SJSA1 (cell line): Measurements from ENCODE around the gene GRM2. TPM values are rescaled to one million over a fixed set of nuclear protein-coding genes. Genes with fewer than 3 reads are reported as not detected.
"Not testable (repeated sequence)": the region's sequence is repeated elsewhere in the genome, so short reads cannot be mapped to it uniquely, and the experiment has no call there.

Experiments used
- DNase-seq, 2 experiments: peaks; one replicate each; pipeline ENCODE4 v3.0.0-alpha.2; 2015 to 2020; ENCODE audit warnings: low spot score in 2 of 2, low read depth in 1 of 2
- H3K27ac ChIP-seq: fragments of 250-450 bp; sonication (Bioruptor Pico); 2 replicates; pipeline ENCODE4 v1.5.1; 2020; ENCODE audit warnings: mild to moderate bottlenecking, moderate library complexity
- H3K27me3 ChIP-seq: fragments of 250-450 bp; sonication (Bioruptor Pico); replicated peaks from 2 replicates; pipeline ENCODE4 v1.5.1; 2020; ENCODE audit warnings: mild to moderate bottlenecking, moderate library complexity
- H3K36me3 ChIP-seq: fragments of 250-450 bp; sonication (Bioruptor Pico); 2 replicates; pipeline ENCODE4 v1.5.1; 2020; ENCODE audit warnings: mild to moderate bottlenecking
- H3K4me1 ChIP-seq: fragments of 250-450 bp; sonication (Bioruptor Pico); replicated peaks from 2 replicates; pipeline ENCODE4 v1.6.1; 2021; ENCODE audit warnings: mild to moderate bottlenecking
- H3K4me3 ChIP-seq: fragments of 250-450 bp; sonication (Bioruptor Pico); 2 replicates; pipeline ENCODE4 v1.5.1; 2020; ENCODE audit warnings: mild to moderate bottlenecking
- H3K9me3 ChIP-seq: fragments of 250-450 bp; sonication (Bioruptor Pico); replicated peaks from 2 replicates; pipeline ENCODE4 v1.5.1; 2020; ENCODE audit warnings: mild to moderate bottlenecking
- total RNA-seq: library from RNA; depleted of rRNA; stranded (reverse); fragments of >200 nt; shearing (Covaris generic); gene quantifications from 2 replicates; pipeline ENCODE4 v1.2.3, GENCODE V29; 2014; rRNA removed

The GRM2 gene
- total RNA-seq, 1 experiment from 2014 or later: 0.03 TPM

DNA sequence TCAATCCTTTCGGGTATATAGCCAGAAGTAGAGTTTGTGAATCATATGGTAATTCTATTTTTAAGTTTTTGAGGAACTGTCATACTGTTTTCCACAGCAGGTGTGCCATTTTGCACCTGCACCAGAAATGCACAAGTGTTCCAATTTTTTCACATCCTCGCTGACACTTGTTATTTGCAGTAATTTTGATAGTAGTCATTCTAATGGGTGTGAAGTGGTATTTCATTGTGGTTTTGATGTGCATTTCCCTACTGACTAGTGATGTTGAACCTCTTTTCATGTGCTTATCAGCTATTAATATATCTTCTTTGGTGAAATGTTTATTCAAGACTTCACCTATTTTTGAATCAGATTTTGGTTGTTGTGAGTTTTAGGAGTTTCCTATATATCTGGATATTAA, 29.1 kb downstream of the GRM2 start:
- H3K4me1 ChIP-seq: no peaks in the 10 kb centered on the region

GRCh38 chr3:51739110-51739509, 32.2 kb downstream of the GRM2 start:
- Histone ChIP-seq H3K27me3 (peaks cover 19% of the 10 kb centered on the region; the same call in 1 of the 2 replicates), H3K4me1 (no peaks in the 10 kb centered on the region), H3K9me3 (no peaks in the 10 kb centered on the region), H3K4me3 (no peak overlapping the region), H3K36me3 (no peaks in the 10 kb centered on the region), H3K27ac (no peak overlapping the region)
- DNase-seq: no peak

More for the DNA sequence above, 29.1 kb downstream of the GRM2 start:
- no peaks in the 10 kb centered on the region for H3K9me3 ChIP-seq
- no peaks in the 10 kb centered on the region for H3K36me3 ChIP-seq
- no peak for DNase-seq
- peaks cover 19% of the 10 kb centered on the region; the same call in 1 of the 2 replicates for H3K27me3 ChIP-seq
- no peak overlapping the region for H3K4me3 ChIP-seq
- H3K27ac ChIP-seq: no peak overlapping the region

DNA sequence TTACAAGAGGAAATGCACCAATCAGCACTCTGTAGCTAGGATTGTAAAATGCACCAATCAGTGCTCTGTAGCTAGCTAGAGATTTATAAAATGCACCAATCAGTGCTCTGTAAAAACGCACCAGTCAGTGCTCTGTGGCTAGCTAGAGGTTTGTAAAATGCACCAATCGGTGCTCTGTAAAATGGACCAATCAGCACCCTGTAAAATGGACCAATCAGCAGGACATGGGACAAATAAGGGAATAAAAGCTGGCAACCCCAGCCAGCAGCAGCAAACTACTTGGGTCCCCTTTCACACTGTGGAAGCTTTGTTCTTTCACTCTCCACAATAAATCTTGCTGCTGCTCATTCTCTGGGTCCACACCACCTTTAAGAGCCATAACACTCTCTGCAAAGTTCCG, 35.5 kb downstream of the GRM2 start:
- not testable (repeated sequence) for H3K4me1 ChIP-seq, H3K4me3 ChIP-seq, H3K36me3 ChIP-seq, DNase-seq, H3K9me3 ChIP-seq, H3K27ac ChIP-seq
- 0 out of 2 replicates have a peak, but pooled peaks cover 10% of the 10 kb centered on the region for H3K27me3 ChIP-seq

- 0 out of 2 replicates have a peak, but pooled peaks cover 10% of the 10 kb centered on the region for H3K27me3 ChIP-seq
- H3K36me3 ChIP-seq, DNase-seq, H3K4me1 ChIP-seq, H3K4me3 ChIP-seq, H3K27ac ChIP-seq, H3K9me3 ChIP-seq: not testable (repeated sequence)
Measured at GRCh38 chr3:51742978-51743377, 36.1 kb downstream of the GRM2 start.

DNA sequence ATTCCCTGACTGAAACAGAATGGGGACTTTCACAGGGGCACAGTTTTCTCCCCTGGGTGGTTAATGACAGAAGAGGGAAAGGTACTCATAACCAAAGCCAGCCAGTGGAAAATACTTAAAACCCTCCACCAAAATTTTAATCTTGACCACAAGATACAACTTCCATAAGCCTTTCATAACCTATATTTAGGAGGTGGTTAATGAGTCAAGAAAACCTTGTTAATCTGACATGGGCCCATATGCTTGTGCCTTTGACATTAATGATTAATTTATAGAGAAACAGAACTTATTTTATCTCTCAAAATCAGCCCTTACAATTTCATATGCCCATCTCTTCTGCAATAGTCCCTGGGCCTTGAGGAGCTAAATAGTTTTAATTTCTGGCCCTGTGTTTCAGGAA, 41.0 kb downstream of the GRM2 start:
- DNase-seq: no peak
- H3K27me3 ChIP-seq: no peaks in the 10 kb centered on the region
- H3K4me1 ChIP-seq: no peaks in the 10 kb centered on the region
- no peak overlapping the region for H3K4me3 ChIP-seq
- H3K36me3 ChIP-seq: no peaks in the 10 kb centered on the region
- no peak overlapping the region for H3K27ac ChIP-seq
- H3K9me3 ChIP-seq: no peaks in the 10 kb centered on the region

- H3K9me3 ChIP-seq: no peaks in the 10 kb centered on the region
- H3K36me3 ChIP-seq: no peaks in the 10 kb centered on the region
- H3K4me3 ChIP-seq: no peak overlapping the region
- no peak for DNase-seq
- H3K27me3 ChIP-seq: no peaks in the 10 kb centered on the region
- H3K4me1 ChIP-seq: no peaks in the 10 kb centered on the region
- H3K27ac ChIP-seq: no peak overlapping the region
Measured at GRCh38 chr3:51748327-51748726, 41.5 kb downstream of the GRM2 start.

DNA sequence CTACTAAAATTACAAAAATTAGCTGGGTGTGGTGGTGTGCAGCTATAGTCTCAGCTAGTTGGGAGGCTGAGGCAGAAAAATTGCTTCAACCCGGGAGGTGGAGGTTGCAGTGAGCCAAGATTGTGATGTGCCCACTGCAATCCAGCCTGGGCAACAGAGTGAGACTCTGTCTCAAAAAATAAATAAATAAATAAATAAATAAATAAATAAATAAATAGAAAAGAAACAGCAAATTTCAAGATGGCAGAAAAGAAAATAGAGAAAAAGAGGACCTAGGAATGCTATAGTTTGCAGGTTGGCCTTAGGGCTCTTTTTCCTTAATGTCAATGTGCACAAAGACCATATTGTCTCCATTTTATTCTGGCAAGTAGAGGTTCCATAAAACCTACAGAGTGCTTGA, 44.0 kb downstream of the GRM2 start:
- no peak for DNase-seq
- H3K4me1 ChIP-seq: no peaks in the 10 kb centered on the region

GRCh38 chr3:51751287-51751686, 44.4 kb downstream of the GRM2 start:
- H3K27me3 ChIP-seq: no peaks in the 10 kb centered on the region
- no peaks in the 10 kb centered on the region; the same call in 1 of the 2 replicates for H3K9me3 ChIP-seq
- no peaks in the 10 kb centered on the region for H3K4me1 ChIP-seq
- no peaks in the 10 kb centered on the region for H3K36me3 ChIP-seq
- no peak for DNase-seq
- no peak overlapping the region for H3K4me3 ChIP-seq
- no peak overlapping the region for H3K27ac ChIP-seq

More for the DNA sequence above, 44.0 kb downstream of the GRM2 start:
- H3K9me3 ChIP-seq: no peaks in the 10 kb centered on the region; the same call in 1 of the 2 replicates
- no peak overlapping the region for H3K4me3 ChIP-seq
- H3K27me3 ChIP-seq: no peaks in the 10 kb centered on the region
- no peak overlapping the region for H3K27ac ChIP-seq
- no peaks in the 10 kb centered on the region for H3K36me3 ChIP-seq

GRCh38 chr3:51753763-51754750, 47.2 kb downstream of the GRM2 start:
- H3K4me3 ChIP-seq, H3K27ac ChIP-seq, H3K4me1 ChIP-seq, DNase-seq, H3K36me3 ChIP-seq, H3K27me3 ChIP-seq, H3K9me3 ChIP-seq: not testable (repeated sequence)

GRCh38 chr3:51759203-51759602, 52.3 kb downstream of the GRM2 start:
- Histone ChIP-seq H3K27ac (no peak overlapping the region), H3K9me3 (no peaks in the 10 kb centered on the region; the same call in 1 of the 2 replicates), H3K27me3 (no peaks in the 10 kb centered on the region), H3K4me3 (no peak overlapping the region), H3K4me1 (no peaks in the 10 kb centered on the region), H3K36me3 (no peaks in the 10 kb centered on the region)
- DNase-seq: no peak

Other genes starting within 250 kb of the GRM2 start
- gene DCAF1, start 207.1 kb upstream of the GRM2 start, total RNA-seq: 5.0 and 9.0 TPM in 2 replicates
- gene RAD54L2, start 168.3 kb upstream of the GRM2 start, total RNA-seq: 9.7 and 16.7 TPM in 2 replicates
- gene TEX264, start 35.8 kb upstream of the GRM2 start, total RNA-seq: 36.4 and 36.9 TPM in 2 replicates
- gene IQCF6, start 72.2 kb downstream of the GRM2 start, total RNA-seq: not detected in 2 replicates
- not detected in 2 replicates for gene IQCF2, start 154.5 kb downstream of the GRM2 start, total RNA-seq
- gene IQCF5, start 168.5 kb downstream of the GRM2 start, total RNA-seq: not detected in 2 replicates
- gene IQCF1, start 196.3 kb downstream of the GRM2 start, total RNA-seq: not detected in 2 replicates
- gene RRP9, start 234.8 kb downstream of the GRM2 start, total RNA-seq: 41.0 and 45.5 TPM in 2 replicates
- gene PARP3, start 235.3 kb downstream of the GRM2 start, total RNA-seq: 14.7 and 17.9 TPM in 2 replicates
- gene GPR62, start 248.3 kb downstream of the GRM2 start, total RNA-seq: not detected in 2 replicates